Vagina (tissue), 2 donors: Measurements from ENCODE around the gene TENT4A.

Experiments used
- POLR2AphosphoS5 ChIP-seq, 2 donors: sonication (generic); formaldehyde crosslinking; IDR thresholded peaks; one replicate each; pipeline ENCODE4 v1.9.0; 2017; ENCODE audit warnings: antibody characterized with exemption in 2 of 2, mild to moderate bottlenecking in 2 of 2, low read depth in 1 of 2; ENCODE audit not compliant: insufficient read depth in 1 of 2
- TF ChIP-seq, protein P1 (sequence below), 3 experiments: fragments of 450-650 bp in 2 of 3; fragments of 200-600 bp in 1 of 3; sonication (generic) in 1 of 3; IDR thresholded peaks; one replicate each; pipeline ENCODE4 v1.5.1; 2017 to 2019; ENCODE audit warnings: antibody characterized with exemption in 3 of 3, mild to moderate bottlenecking in 2 of 3, moderate library complexity in 2 of 3

DNA sequence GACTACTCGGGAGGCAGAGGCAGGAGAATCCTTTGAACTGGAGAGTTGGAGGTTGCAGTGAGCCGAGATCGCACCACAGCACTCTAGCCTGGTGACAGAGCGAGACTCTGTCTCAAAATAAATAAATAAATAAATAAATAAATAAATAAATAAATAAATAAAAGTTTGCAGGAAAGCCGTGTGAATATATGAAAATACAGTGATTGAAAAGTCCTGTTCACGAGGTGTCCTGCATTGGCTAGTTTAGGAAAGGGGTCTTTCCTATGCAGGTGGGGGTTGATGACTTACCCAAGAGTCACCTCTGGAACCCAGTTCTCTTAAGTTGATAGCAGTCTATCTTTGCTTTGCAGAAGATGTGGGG, 7.3 kb downstream of the TENT4A start:
- TF ChIP-seq, protein P1, sequence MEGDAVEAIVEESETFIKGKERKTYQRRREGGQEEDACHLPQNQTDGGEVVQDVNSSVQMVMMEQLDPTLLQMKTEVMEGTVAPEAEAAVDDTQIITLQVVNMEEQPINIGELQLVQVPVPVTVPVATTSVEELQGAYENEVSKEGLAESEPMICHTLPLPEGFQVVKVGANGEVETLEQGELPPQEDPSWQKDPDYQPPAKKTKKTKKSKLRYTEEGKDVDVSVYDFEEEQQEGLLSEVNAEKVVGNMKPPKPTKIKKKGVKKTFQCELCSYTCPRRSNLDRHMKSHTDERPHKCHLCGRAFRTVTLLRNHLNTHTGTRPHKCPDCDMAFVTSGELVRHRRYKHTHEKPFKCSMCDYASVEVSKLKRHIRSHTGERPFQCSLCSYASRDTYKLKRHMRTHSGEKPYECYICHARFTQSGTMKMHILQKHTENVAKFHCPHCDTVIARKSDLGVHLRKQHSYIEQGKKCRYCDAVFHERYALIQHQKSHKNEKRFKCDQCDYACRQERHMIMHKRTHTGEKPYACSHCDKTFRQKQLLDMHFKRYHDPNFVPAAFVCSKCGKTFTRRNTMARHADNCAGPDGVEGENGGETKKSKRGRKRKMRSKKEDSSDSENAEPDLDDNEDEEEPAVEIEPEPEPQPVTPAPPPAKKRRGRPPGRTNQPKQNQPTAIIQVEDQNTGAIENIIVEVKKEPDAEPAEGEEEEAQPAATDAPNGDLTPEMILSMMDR (IDR thresholded peaks at IDR 0.05), result no peak
- TF ChIP-seq POLR2AphosphoS5 (IDR thresholded peaks at IDR 0.05; ENCODE audit: insufficient read depth in 1 of 2, low read depth in 1 of 2), result no peak
